Measurements from ENCODE around the gene TMED1. TPM values are rescaled to one million over a fixed set of nuclear protein-coding genes. Genes with fewer than 3 reads are reported as not detected.

Gene TMED1
- total and polyA plus RNA-seq, 2 of the 4 experiments (the other 2 are of a cell fraction) = 37.6 to 41.4 TPM

GRCh38 chr19:10870955-10871603 is 35.1 kb upstream of the TMED1 start, which contains the start of gene CARM1:
CARM1 (plus strand) TSS chr19:10871553; CDS start chr19:10871703, 150 bp downstream.
- Histone ChIP-seq H2BK5ac (ENCODE audit: low read depth, low read length, poor library complexity, severe bottlenecking) (peak within 1 kb of the TSS; percentile 96), H3K4me3 (ENCODE audit: insufficient read depth, low read depth, low read length) (peak within 1 kb of the TSS; percentile 97), H2BK120ac (ENCODE audit: low read depth, low read length) (peak within 1 kb of the TSS; percentile 44), H3K9me1 (ENCODE audit: insufficient read depth, low read length) (peaks cover 7% of the 10 kb centered on the region), H3K23ac (ENCODE audit: low read depth, low read length) (peak within 1 kb of the TSS; percentile 87), H3K79me1 (ENCODE audit: low read depth in 1 of 2, low read length in 2 of 2) (peaks cover 13 to 39% of the 10 kb centered on the region in 2 experiments), H3K4me2 (ENCODE audit: low read depth, low read length) (peak within 1 kb of the TSS; percentile 93), H4K91ac (ENCODE audit: insufficient read depth, low read depth, low read length) (peak within 1 kb of the TSS; percentile 82), H2AK9ac (replicated peaks; ENCODE audit: low read depth, low read length, poor library complexity) (peak within 1 kb of the TSS; percentile 97), H2AFZ (replicated peaks; ENCODE audit: low read length, poor library complexity) (peak within 1 kb of the TSS; percentile 95), H3K9me3 (ENCODE audit: control insufficient read depth, insufficient read depth, low read length) (no peaks in the 10 kb centered on the region), H3K14ac (replicated peaks; ENCODE audit: low read depth, low read length) (peak within 1 kb of the TSS; percentile 90), H2BK15ac (ENCODE audit: low read depth, low read length) (peak within 1 kb of the TSS; percentile 3; the same call in 2 of the 3 replicates), H3K9ac (ENCODE audit: low read depth, low read length) (peak within 1 kb of the TSS; percentile 93), H3K27ac (ENCODE audit: insufficient read depth, low read length) (peak within 1 kb of the TSS; percentile 89), H4K5ac (ENCODE audit: low read depth, low read length) (peak within 1 kb of the TSS; percentile 98), H2AK5ac (ENCODE audit: low read depth, low read length) (peak within 1 kb of the TSS; percentile 89), H4K8ac (ENCODE audit: low read depth in 2 of 2, low read length in 2 of 2) (peak within 1 kb of the TSS; percentile 81 to 95), H4K20me1 (ENCODE audit: insufficient read depth, low read length) (peaks cover 19% of the 10 kb centered on the region; the same call in 1 of the 2 replicates), H3K36me3 (ENCODE audit: control insufficient read depth, insufficient read depth, low read length) (no peaks in the 10 kb centered on the region), H3K4ac (ENCODE audit: low read depth, low read length) (peak within 1 kb of the TSS; percentile 86), H2BK20ac (ENCODE audit: low read depth, low read length) (peak within 1 kb of the TSS; percentile 7; the same call in 1 of the 2 replicates), H3K18ac (ENCODE audit: low read depth, low read length) (peak within 1 kb of the TSS; percentile 84), H3K27me3 (ENCODE audit: control insufficient read depth, insufficient read depth, low read length) (no peaks in the 10 kb centered on the region), H3K56ac (ENCODE audit: extremely low read depth, insufficient read depth, low read length) (peak within 1 kb of the TSS; percentile 26), H3K4me1 (ENCODE audit: control insufficient read depth, insufficient read depth, low read length) (peaks cover 6% of the 10 kb centered on the region)
- TF ChIP-seq FOS (IDR thresholded peaks at IDR 0.05; ENCODE audit: low read depth, low read length) (no peak), MAZ (IDR thresholded peaks at IDR 0.05; ENCODE audit: borderline replicate concordance, low read depth, low read length) (peak; percentile 85; the same call in 1 of the 2 replicates), CEBPB (IDR thresholded peaks at IDR 0.05; ENCODE audit: low read depth, low read length) (no peak), MXI1 (IDR thresholded peaks at IDR 0.05; ENCODE audit: borderline replicate concordance, low read depth, low read length) (peak; percentile 62; the same call in 1 of the 2 replicates), USF2 (IDR thresholded peaks at IDR 0.05; ENCODE audit: low read depth, low read length) (peak; percentile 54; the same call in 1 of the 2 replicates), CHD1 (IDR thresholded peaks at IDR 0.05; ENCODE audit: low read depth, low read length) (no peak), CTCF (conservative IDR thresholded peaks at IDR 0.05; ENCODE audit: low read depth, low read length) (peak; percentile 94), RCOR1 (IDR thresholded peaks at IDR 0.05; ENCODE audit: insufficient replicate concordance, low read length) (no peak), RAD21 (IDR thresholded peaks at IDR 0.05; ENCODE audit: low read length) (peak; percentile 59), NFE2L2 (IDR thresholded peaks at IDR 0.05; ENCODE audit: low read depth, low read length) (no peak), BHLHE40 (IDR thresholded peaks at IDR 0.05; ENCODE audit: low read depth, low read length) (0 out of 2 replicates have a peak, but pooled peaks have one; percentile 14), SMC3 (IDR thresholded peaks at IDR 0.05; ENCODE audit: low read depth, low read length) (peak; percentile 58)
- ChIA-PET CTCF (interaction anchor here (0.5 to 1.5 kb wide), 11 partner anchors 9 to 259 kb away, joined by 3 to 9 read pairs (median 5); no protein-coding TSS in a partner anchor), POLR2A (ENCODE audit: unreplicated experiment) (no interaction called here)
- no TSS peak for BruUV-seq (replicated peaks)
- in situ Hi-C loops (cut with MboI; ENCODE audit: low sequenced_read_pairs) = no loop called here
- ATAC-seq (ENCODE audit: low read depth) = peak; percentile 93
- dilution Hi-C loops (cut with HindIII; ENCODE audit: low sequenced_read_pairs, unreplicated experiment) = no loop called here
- DNase-seq = peak; percentile 97
- intact Hi-C loops (cut with micrococcal nuclease) = loop anchor here (5.0 kb wide), 1 partner anchor 56 kb away; the partner anchor contains the start of genes TIMM29 and YIPF2
- 1% methylated on average over 33 of the region's 99 CpGs; no CpG with 5 or more reads in 1 of the 2 experiments for WGBS, 2 experiments (ENCODE audit: extremely low coverage in 2 of 2, insufficient read length in 1 of 2)
